Tibial artery (tissue), 4 donors: ENCODE data around the gene GGT5.

Experiments used
- DNase-seq, 2 donors: peaks; one replicate each; pipeline ENCODE4 v3.0.0-alpha.2; 2019
- H3K27ac ChIP-seq, 2 donors: fragments of 200-600 bp; sonication (generic) in 1 of 2; 1 replicate in 1 of 2; 2 replicates in 1 of 2; pipeline ENCODE4 v1.5.1; 2018 to 2019; ENCODE audit warnings: mild to moderate bottlenecking in 1 of 2
- H3K27me3 ChIP-seq, 2 donors: fragments of 200-600 bp; sonication (generic) in 1 of 2; one replicate each; pipeline versions ENCODE4 v1.5.1 to v1.6.0; 2016 to 2019
- H3K36me3 ChIP-seq, 3 donors: fragments of 200-600 bp; sonication (generic) in 2 of 3; one replicate each; pipeline ENCODE4 v1.5.1; 2016 to 2019; ENCODE audit warnings: mild to moderate bottlenecking in 2 of 3
- H3K4me1 ChIP-seq, 4 donors: fragments of 200-600 bp; sonication (generic) in 2 of 4; 1 replicate in 3 of 4; 2 replicates in 1 of 4; pipeline ENCODE4 v1.5.1; 2016 to 2019
- H3K4me3 ChIP-seq, 2 donors: fragments of 200-600 bp; sonication (generic) in 1 of 2; 1 replicate in 1 of 2; 2 replicates in 1 of 2; pipeline ENCODE4 v1.5.1; 2018 to 2019; ENCODE audit warnings: mild to moderate bottlenecking in 2 of 2
- H3K9me3 ChIP-seq, 3 donors: fragments of 200-600 bp; sonication (generic) in 1 of 3; one replicate each; pipeline ENCODE4 v1.5.1; 2016 to 2019
- CTCF ChIP-seq, 2 experiments: fragments of 200-600 bp in 1 of 2; fragments of 450-650 bp in 1 of 2; IDR thresholded peaks; one replicate each; pipeline ENCODE4 v1.5.1; 2017 to 2019; ENCODE audit warnings: antibody characterized with exemption in 2 of 2, mild to moderate bottlenecking in 1 of 2, moderate library complexity in 1 of 2
- intact Hi-C: fragments of 100-400 bp; cut with DNase I; formaldehyde crosslinking; loops from one replicate; pipeline ENCODE4 v1.15.0; 2023; ENCODE audit warnings: low total_unique reads

Gene GGT5

GRCh38 chr22:24191893-24192292, 53.0 kb downstream of the GGT5 start:
- Histone ChIP-seq H3K4me3 (no peak overlapping the region), H3K36me3 (peaks cover 4 to 21% (median 20%) of the 10 kb centered on the region in 3 donors), H3K27ac (no peak overlapping the region), H3K9me3 (no peaks in the 10 kb centered on the region), H3K4me1 (peaks cover 0 to 35% (median 23%) of the 10 kb centered on the region in 4 donors), H3K27me3 (no peaks in the 10 kb centered on the region)
- no peak for TF ChIP-seq CTCF (IDR thresholded peaks at IDR 0.05)
- intact Hi-C loops = no loop called here
- no peak for DNase-seq

GRCh38 chr22:24191381-24191841, 53.5 kb downstream of the GGT5 start:
- intact Hi-C loops = no loop called here
- no peaks in the 10 kb centered on the region for H3K9me3 ChIP-seq
- no peaks in the 10 kb centered on the region for H3K27me3 ChIP-seq
- H3K27ac ChIP-seq = peak overlapping the region; percentile 52 to 62
- no peak overlapping the region for H3K4me3 ChIP-seq
- TF ChIP-seq CTCF (IDR thresholded peaks at IDR 0.05) = no peak
- peaks cover 0 to 35% (median 23%) of the 10 kb centered on the region in 4 donors for H3K4me1 ChIP-seq
- DNase-seq = no peak
- peaks cover 9 to 25% (median 23%) of the 10 kb centered on the region in 3 donors for H3K36me3 ChIP-seq

- DNase-seq = peak in 1 of 2 donors; percentile 66
- H3K27ac ChIP-seq = peak overlapping the region; percentile 52 to 62
- intact Hi-C loops = no loop called here
Observed at GRCh38 chr22:24190596-24191208, 54.2 kb downstream of the GGT5 start.

GRCh38 chr22:24190159-24190540, 54.7 kb downstream of the GGT5 start:
- intact Hi-C loops = no loop called here
- Histone ChIP-seq H3K27me3 (no peaks in the 10 kb centered on the region), H3K4me1 (peaks cover 0 to 41% (median 23%) of the 10 kb centered on the region in 4 donors), H3K27ac (peak overlapping the region; percentile 52 to 62), H3K4me3 (no peak overlapping the region), H3K9me3 (no peaks in the 10 kb centered on the region), H3K36me3 (peaks cover 20 to 38% (median 36%) of the 10 kb centered on the region in 3 donors)
- TF ChIP-seq CTCF (IDR thresholded peaks at IDR 0.05) = no peak
- DNase-seq = peak in 1 of 2 donors; percentile 73

More at GRCh38 chr22:24190596-24191208, 54.2 kb downstream of the GGT5 start:
- TF ChIP-seq CTCF (IDR thresholded peaks at IDR 0.05) = no peak
- Histone ChIP-seq H3K4me3 (no peak overlapping the region), H3K36me3 (peaks cover 15 to 33% (median 30%) of the 10 kb centered on the region in 3 donors), H3K9me3 (no peaks in the 10 kb centered on the region), H3K27me3 (no peaks in the 10 kb centered on the region), H3K4me1 (peaks cover 0 to 36% (median 23%) of the 10 kb centered on the region in 4 donors)

GRCh38 chr22:24189249-24190158, 55.4 kb downstream of the GGT5 start:
- Histone ChIP-seq H3K9me3 (no peaks in the 10 kb centered on the region), H3K27ac (peak overlapping the region; percentile 52 to 62), H3K4me3 (no peak overlapping the region), H3K4me1 (peaks cover 0 to 47% (median 28%) of the 10 kb centered on the region in 4 donors), H3K27me3 (no peaks in the 10 kb centered on the region), H3K36me3 (peaks cover 27 to 45% (median 42%) of the 10 kb centered on the region in 3 donors)
- peak; percentile 78 to 89 for DNase-seq
- TF ChIP-seq CTCF (IDR thresholded peaks at IDR 0.05) = peak; percentile 94 to 98
- intact Hi-C loops = no loop called here
